OCI-LY7 (cell line): Measurements from ENCODE around the gene OR6Q1. TPM values are rescaled to one million over a fixed set of nuclear protein-coding genes. Genes with fewer than 3 reads are reported as not detected.

Source experiments
- BruUV-seq: library from RNA; stranded (reverse); fragments of 400-500 nt; replicated peaks from 2 replicates; lab custom pipeline; 2021; lab: Mats Ljungman, UMichigan
- CTCF ChIA-PET: fragments of 300-600 bp; sonication (Branson Sonifier 250); formaldehyde crosslinking; loops from one replicate; lab custom pipeline; 2022; ENCODE audit warnings: antibody characterized with exemption; ENCODE audit not compliant: unreplicated experiment; lab: Charles Lee
- POLR2A ChIA-PET: fragments of 300-600 bp; sonication (Branson Sonifier 250); formaldehyde crosslinking; loops from one replicate; lab custom pipeline; 2022; ENCODE audit warnings: antibody characterized with exemption; lab: Charles Lee
- DNase-seq: peaks from one replicate; pipeline ENCODE4 v3.0.0-alpha.2; 2015; ENCODE audit warnings: low spot score
- H2AFZ ChIP-seq: fragments of 200-600 bp; sonication (generic), shearing (Covaris generic); 2 replicates; pipeline ENCODE4 v1.6.1; 2014; ENCODE audit warnings: mild to moderate bottlenecking, antibody characterized with exemption, low read length, moderate library complexity
- H3K27ac ChIP-seq: fragments of 200-600 bp; sonication (generic); 2 replicates; pipeline ENCODE4 v1.5.1; 2014; ENCODE audit warnings: mixed run types, low read depth, mild to moderate bottlenecking, moderate library complexity, low read length, inconsistent platforms; ENCODE audit not compliant: poor library complexity, severe bottlenecking
- H3K36me3 ChIP-seq: fragments of 200-600 bp; sonication (generic); 2 replicates; pipeline ENCODE4 v1.6.1; 2014; ENCODE audit warnings: mild to moderate bottlenecking, antibody characterized with exemption, low read length, moderate library complexity, mixed read lengths; ENCODE audit not compliant: insufficient read depth
- H3K4me1 ChIP-seq: fragments of 200-600 bp; sonication (generic); 2 replicates; pipeline ENCODE4 v1.5.1; 2014; ENCODE audit warnings: mild to moderate bottlenecking, low read length; ENCODE audit not compliant: insufficient read depth, poor library complexity, severe bottlenecking
- H3K4me2 ChIP-seq: fragments of 200-600 bp; sonication (generic); 2 replicates; pipeline ENCODE4 v1.6.1; 2014; ENCODE audit warnings: mild to moderate bottlenecking, low read length
- H3K4me3 ChIP-seq: fragments of 200-600 bp; sonication (generic); 2 replicates; pipeline ENCODE4 v1.5.1; 2014; ENCODE audit warnings: mild to moderate bottlenecking, low read depth, low read length; ENCODE audit not compliant: poor library complexity, severe bottlenecking
- H3K79me2 ChIP-seq: fragments of 200-600 bp; sonication (generic); 2 replicates; pipeline ENCODE4 v1.6.1; 2016; ENCODE audit warnings: low read depth, mild to moderate bottlenecking, low read length, moderate library complexity, mixed read lengths; ENCODE audit not compliant: insufficient read depth
- H3K9me2 ChIP-seq: fragments of 200-600 bp; sonication (generic); 2 replicates; pipeline ENCODE4 v1.6.1; 2016; ENCODE audit warnings: mild to moderate bottlenecking, low read length, mixed read lengths; ENCODE audit not compliant: insufficient read depth
- H3K9me3 ChIP-seq: fragments of 200-600 bp; sonication (generic); 2 replicates; pipeline ENCODE4 v1.6.1; 2014; ENCODE audit warnings: mild to moderate bottlenecking, mixed run types, low read length, mixed read lengths
- H4K20me1 ChIP-seq: fragments of 200-600 bp; sonication (generic); 2 replicates; pipeline ENCODE4 v1.6.1; 2014; ENCODE audit warnings: mild to moderate bottlenecking, antibody characterized with exemption, low read length, moderate library complexity, mixed read lengths; ENCODE audit not compliant: insufficient read depth
- EZH2phosphoT487 ChIP-seq: fragments of 200-600 bp; sonication (generic); IDR thresholded peaks from 2 replicates; pipeline ENCODE4 v1.6.1; 2018; ENCODE audit warnings: low read depth, borderline replicate concordance, mild to moderate bottlenecking, mixed run types, antibody characterized with exemption, low read length, moderate library complexity, mixed read lengths
- intact Hi-C: fragments of 100-400 bp; cut with micrococcal nuclease; formaldehyde crosslinking; loops from one replicate; pipeline ENCODE4 v1.10.0; 2022; ENCODE audit not compliant: unreplicated experiment
- total RNA-seq, 2 experiments: library from RNA; depleted of rRNA in 1 of 2; stranded (reverse); fragments of >200 nt in 1 of 2; shearing (Covaris generic) in 1 of 2; gene quantifications; 2 replicates each; pipeline ENCODE4 v1.2.3, GENCODE V29; 2014 to 2022
- TF ChIP-seq, protein P1 (sequence below): fragments of 200-600 bp; sonication (generic); conservative IDR thresholded peaks from 2 replicates; pipeline ENCODE4 v1.5.1; 2014; ENCODE audit warnings: mild to moderate bottlenecking, antibody characterized with exemption, low read length, moderate library complexity, mixed read lengths

The OR6Q1 gene
- total RNA-seq, 2 experiments from 2014 or later: not detected

DNA sequence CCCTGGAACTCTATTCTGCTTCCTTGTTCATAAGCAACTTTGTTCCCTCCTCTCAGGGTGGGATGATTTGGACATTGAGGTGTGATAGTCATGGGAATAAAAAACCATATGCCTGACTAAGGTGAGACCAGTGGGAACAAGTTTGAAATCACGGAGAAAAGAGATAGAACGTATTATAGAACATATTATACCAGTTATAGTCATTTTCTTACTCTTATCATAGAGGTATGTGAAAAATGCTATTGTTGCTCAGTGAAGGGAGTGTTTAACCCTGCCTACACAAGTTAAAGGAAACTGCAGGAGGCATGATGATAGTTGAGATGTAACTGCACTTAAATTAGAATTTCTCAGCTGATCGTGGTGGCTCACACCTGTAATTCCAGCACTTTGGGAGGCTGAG, 15.5 kb downstream of the OR6Q1 start:
- ChIA-PET CTCF (no interaction called here), POLR2A (no interaction called here)
- no peak overlapping the region for H3K4me3 ChIP-seq
- H2AFZ ChIP-seq: no peak overlapping the region
- no peak for DNase-seq
- BruUV-seq: no TSS peak
- no peak for TF ChIP-seq EZH2phosphoT487
- H3K27ac ChIP-seq: no peak overlapping the region
- no peaks in the 10 kb centered on the region for H3K4me1 ChIP-seq
- no peaks in the 10 kb centered on the region for H3K36me3 ChIP-seq
- H3K79me2 ChIP-seq: no peaks in the 10 kb centered on the region
- no peak overlapping the region for H3K4me2 ChIP-seq
- no peaks in the 10 kb centered on the region for H3K9me3 ChIP-seq
- intact Hi-C loops: no loop called here
- H4K20me1 ChIP-seq: no peaks in the 10 kb centered on the region
- no peaks in the 10 kb centered on the region for H3K9me2 ChIP-seq

DNA sequence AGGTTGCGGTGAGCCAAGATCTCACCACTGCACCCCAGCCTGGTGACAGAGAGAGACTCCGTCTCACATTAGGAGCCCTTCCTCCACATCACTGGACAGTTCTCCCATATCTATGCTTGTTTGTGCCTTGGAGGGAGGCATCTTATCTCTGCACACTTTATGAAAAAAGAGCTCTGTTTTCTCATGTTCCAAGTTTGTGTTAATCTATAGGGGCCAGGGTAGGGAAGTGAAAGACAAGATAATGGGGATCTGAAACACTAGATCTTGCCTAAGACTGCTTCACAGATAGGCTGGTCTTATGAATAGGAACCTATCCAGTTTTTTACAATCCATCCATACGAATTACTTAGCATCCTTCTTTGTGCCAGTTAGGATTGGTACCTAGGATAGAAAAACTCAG, 17.1 kb downstream of the OR6Q1 start:
- intact Hi-C loops: no loop called here
- no peak overlapping the region for H2AFZ ChIP-seq
- H3K36me3 ChIP-seq: no peaks in the 10 kb centered on the region
- no peaks in the 10 kb centered on the region for H4K20me1 ChIP-seq
- TF ChIP-seq EZH2phosphoT487: no peak
- TF ChIP-seq, protein P1, sequence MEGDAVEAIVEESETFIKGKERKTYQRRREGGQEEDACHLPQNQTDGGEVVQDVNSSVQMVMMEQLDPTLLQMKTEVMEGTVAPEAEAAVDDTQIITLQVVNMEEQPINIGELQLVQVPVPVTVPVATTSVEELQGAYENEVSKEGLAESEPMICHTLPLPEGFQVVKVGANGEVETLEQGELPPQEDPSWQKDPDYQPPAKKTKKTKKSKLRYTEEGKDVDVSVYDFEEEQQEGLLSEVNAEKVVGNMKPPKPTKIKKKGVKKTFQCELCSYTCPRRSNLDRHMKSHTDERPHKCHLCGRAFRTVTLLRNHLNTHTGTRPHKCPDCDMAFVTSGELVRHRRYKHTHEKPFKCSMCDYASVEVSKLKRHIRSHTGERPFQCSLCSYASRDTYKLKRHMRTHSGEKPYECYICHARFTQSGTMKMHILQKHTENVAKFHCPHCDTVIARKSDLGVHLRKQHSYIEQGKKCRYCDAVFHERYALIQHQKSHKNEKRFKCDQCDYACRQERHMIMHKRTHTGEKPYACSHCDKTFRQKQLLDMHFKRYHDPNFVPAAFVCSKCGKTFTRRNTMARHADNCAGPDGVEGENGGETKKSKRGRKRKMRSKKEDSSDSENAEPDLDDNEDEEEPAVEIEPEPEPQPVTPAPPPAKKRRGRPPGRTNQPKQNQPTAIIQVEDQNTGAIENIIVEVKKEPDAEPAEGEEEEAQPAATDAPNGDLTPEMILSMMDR: no peak
- no peaks in the 10 kb centered on the region for H3K79me2 ChIP-seq
- no peak for DNase-seq
- no TSS peak for BruUV-seq
- H3K27ac ChIP-seq: no peak overlapping the region
- ChIA-PET CTCF (no interaction called here), POLR2A (no interaction called here)
- H3K4me1 ChIP-seq: no peaks in the 10 kb centered on the region
- no peak overlapping the region for H3K4me3 ChIP-seq
- no peaks in the 10 kb centered on the region for H3K9me2 ChIP-seq
- no peak overlapping the region for H3K4me2 ChIP-seq
- no peaks in the 10 kb centered on the region for H3K9me3 ChIP-seq

DNA sequence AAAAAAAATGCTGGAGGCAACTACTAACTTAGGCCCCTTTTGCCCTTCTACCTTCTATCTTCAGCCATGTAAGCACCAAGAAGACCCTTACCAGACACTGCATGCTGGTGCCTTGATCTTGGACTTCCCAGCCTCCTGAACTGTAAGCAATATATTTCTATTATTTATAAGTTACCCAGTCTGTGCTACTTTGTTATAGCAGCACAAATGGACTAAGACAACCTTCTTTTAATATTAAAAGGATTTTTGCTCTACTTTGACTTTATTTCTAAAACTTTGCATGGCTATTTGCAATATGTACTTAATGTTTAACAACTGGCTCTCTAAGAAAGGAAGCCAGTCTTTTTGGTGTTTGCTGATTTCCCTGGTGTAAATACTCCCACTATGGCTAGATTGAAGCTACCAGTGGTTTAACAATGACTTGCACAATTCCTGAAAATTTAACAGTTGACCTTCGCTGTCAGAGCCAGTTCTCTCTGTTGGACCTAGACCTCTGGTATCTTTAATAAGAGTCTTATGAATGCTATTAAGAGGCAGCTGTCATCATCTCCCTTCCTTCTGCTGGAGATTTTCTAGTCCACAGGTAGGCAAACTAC, 25.2 kb downstream of the OR6Q1 start:
- intact Hi-C loops: no loop called here
- TF ChIP-seq, protein P1: no peak
- no peak for TF ChIP-seq EZH2phosphoT487
- CTCF ChIA-PET: no interaction called here
- BruUV-seq: no TSS peak
- Histone ChIP-seq H3K4me1 (no peaks in the 10 kb centered on the region), H3K9me3 (no peaks in the 10 kb centered on the region), H4K20me1 (no peaks in the 10 kb centered on the region), H3K79me2 (no peaks in the 10 kb centered on the region), H2AFZ (no peak overlapping the region), H3K4me3 (no peak overlapping the region), H3K27ac (no peak overlapping the region), H3K9me2 (no peaks in the 10 kb centered on the region), H3K36me3 (no peaks in the 10 kb centered on the region), H3K4me2 (no peak overlapping the region)
- DNase-seq: no peak
- POLR2A ChIA-PET: no interaction called here
